Activated CD8-positive, alpha-beta T cell treated with anti-CD3 and anti-CD28 coated beads for 36 hours (primary cell): ENCODE measurements around the gene PIK3R1. TPM values are rescaled to one million over a fixed set of nuclear protein-coding genes. Genes with fewer than 3 reads are reported as not detected.

Experiments used
- ATAC-seq: fragments of 200-7000 bp; cut with Tn5 transposase; one replicate; pipeline ENCODE4 v1.10.0; 2021; ENCODE audit warnings: mild to moderate bottlenecking, moderate library complexity
- CTCF ChIA-PET: fragments of 350-600 bp; sonication (Branson Sonifier 250); formaldehyde crosslinking; loops from one replicate; lab custom pipeline; 2021; ENCODE audit warnings: antibody characterized with exemption; lab: Charles Lee
- POLR2A ChIA-PET: fragments of 350-600 bp; sonication (Branson Sonifier 250); formaldehyde crosslinking; loops from one replicate; lab custom pipeline; 2021; ENCODE audit warnings: antibody characterized with exemption; lab: Charles Lee
- DNase-seq: peaks from one replicate; pipeline ENCODE4 v3.0.0-alpha.2; 2020
- H3K27ac Mint-ChIP-seq: one replicate; pipeline ENCODE4 v1.8.0; 2021; ENCODE audit warnings: mild to moderate bottlenecking, mixed read lengths
- H3K27me3 Mint-ChIP-seq: one replicate; pipeline ENCODE4 v1.8.0; 2021; ENCODE audit warnings: mixed read lengths
- H3K36me3 Mint-ChIP-seq: one replicate; pipeline ENCODE4 v1.8.0; 2021; ENCODE audit warnings: low read depth, mixed read lengths
- H3K4me1 Mint-ChIP-seq: one replicate; pipeline ENCODE4 v1.8.0; 2021; ENCODE audit warnings: low read depth, mixed read lengths
- H3K4me3 Mint-ChIP-seq: one replicate; pipeline ENCODE4 v1.8.0; 2021; ENCODE audit warnings: mild to moderate bottlenecking, moderate library complexity, mixed read lengths
- H3K9me3 Mint-ChIP-seq: one replicate; pipeline ENCODE4 v1.8.0; 2021; ENCODE audit warnings: mixed read lengths
- CTCF ChIP-seq: fragments of 200-600 bp; IDR thresholded peaks from one replicate; pipeline ENCODE4 v1.8.0; 2022; ENCODE audit warnings: antibody characterized with exemption, mild to moderate bottlenecking
- intact Hi-C: fragments of 100-400 bp; cut with micrococcal nuclease; formaldehyde crosslinking; loops from one replicate; pipeline ENCODE4 v1.10.0; 2022
- total RNA-seq, 2 experiments: library from RNA; stranded (reverse); gene quantifications; one replicate each; pipeline ENCODE4 v1.2.3, GENCODE V29; 2021

Gene PIK3R1
- total RNA-seq, 2 experiments from 2014 or later, result 55.4 to 57.6 TPM

- CTCF ChIA-PET, result no interaction called here
Observed at GRCh38 chr5:68336200-68336599, 120.6 kb downstream of the PIK3R1 start.

GRCh38 chr5:68337235-68337634, 121.7 kb downstream of the PIK3R1 start:
- DNase-seq (no peak), ATAC-seq (no peak)
- no peak overlapping the region for H3K4me3 Mint-ChIP-seq
- no peak overlapping the region for H3K27ac Mint-ChIP-seq
- H3K27me3 Mint-ChIP-seq, result no peaks in the 10 kb centered on the region
- TF ChIP-seq CTCF, result no peak
- no peaks in the 10 kb centered on the region for H3K9me3 Mint-ChIP-seq
- intact Hi-C loops, result no loop called here
- CTCF ChIA-PET, result interaction anchor here (1.4 kb wide), 1 partner anchor 16 kb away, joined by 4 read pairs; no protein-coding TSS in a partner anchor
- POLR2A ChIA-PET, result no interaction called here
- H3K4me1 Mint-ChIP-seq, result peaks cover 4% of the 10 kb centered on the region
- no peaks in the 10 kb centered on the region for H3K36me3 Mint-ChIP-seq

More at GRCh38 chr5:68336200-68336599, 120.6 kb downstream of the PIK3R1 start:
- no peak for TF ChIP-seq CTCF
- H3K27me3 Mint-ChIP-seq, result no peaks in the 10 kb centered on the region
- H3K9me3 Mint-ChIP-seq, result no peaks in the 10 kb centered on the region
- ATAC-seq (no peak), DNase-seq (no peak)
- peaks cover 3% of the 10 kb centered on the region for H3K4me1 Mint-ChIP-seq
- intact Hi-C loops, result no loop called here
- H3K4me3 Mint-ChIP-seq, result no peak overlapping the region
- H3K36me3 Mint-ChIP-seq, result no peaks in the 10 kb centered on the region
- POLR2A ChIA-PET, result no interaction called here
- H3K27ac Mint-ChIP-seq, result no peak overlapping the region

GRCh38 chr5:68339921-68340321, 124.4 kb downstream of the PIK3R1 start:
- Mint-ChIP-seq H3K9me3 (no peaks in the 10 kb centered on the region), H3K27ac (no peak overlapping the region), H3K27me3 (no peaks in the 10 kb centered on the region), H3K36me3 (no peaks in the 10 kb centered on the region), H3K4me3 (no peak overlapping the region), H3K4me1 (peaks cover 26% of the 10 kb centered on the region)
- ATAC-seq (no peak), DNase-seq (no peak)
- no peak for TF ChIP-seq CTCF
- intact Hi-C loops, result loop anchor here (5.0 kb wide), 2 partner anchors 38 to 92 kb away; no protein-coding TSS in a partner anchor
- CTCF ChIA-PET, result no interaction called here
- POLR2A ChIA-PET, result no interaction called here

- CTCF ChIA-PET, result no interaction called here
- intact Hi-C loops, result loop anchor here (5.0 kb wide), 2 partner anchors 39 to 91 kb away; no protein-coding TSS in a partner anchor
- no peak for ATAC-seq
- no peak overlapping the region for H3K4me3 Mint-ChIP-seq
- no peak for DNase-seq
- no peaks in the 10 kb centered on the region for H3K27me3 Mint-ChIP-seq
- POLR2A ChIA-PET, result no interaction called here
- TF ChIP-seq CTCF, result no peak
- H3K4me1 Mint-ChIP-seq, result peaks cover 31% of the 10 kb centered on the region
- no peaks in the 10 kb centered on the region for H3K9me3 Mint-ChIP-seq
- no peak overlapping the region for H3K27ac Mint-ChIP-seq
- H3K36me3 Mint-ChIP-seq, result no peaks in the 10 kb centered on the region
Observed at GRCh38 chr5:68341006-68341405, 125.5 kb downstream of the PIK3R1 start.

GRCh38 chr5:68342693-68343092, 127.1 kb downstream of the PIK3R1 start:
- H3K4me3 Mint-ChIP-seq, result no peak overlapping the region
- intact Hi-C loops, result loop anchor here (5.0 kb wide), 2 partner anchors 40 to 90 kb away; no protein-coding TSS in a partner anchor
- ChIA-PET POLR2A (interaction anchor here (0.7 to 1.4 kb wide), 3 partner anchors 9 to 48 kb away, joined by 3 to 4 read pairs (median 4); no protein-coding TSS in a partner anchor), CTCF (interaction anchor here (1.0 kb wide), 1 partner anchor 8 kb away, joined by 3 read pairs; no protein-coding TSS in a partner anchor)
- no peaks in the 10 kb centered on the region for H3K36me3 Mint-ChIP-seq
- H3K4me1 Mint-ChIP-seq, result peaks cover 31% of the 10 kb centered on the region
- ATAC-seq, result no peak
- DNase-seq, result no peak
- H3K27ac Mint-ChIP-seq, result no peak overlapping the region
- peaks cover 1% of the 10 kb centered on the region for H3K9me3 Mint-ChIP-seq
- H3K27me3 Mint-ChIP-seq, result no peaks in the 10 kb centered on the region
- TF ChIP-seq CTCF, result no peak
